ENCODE results near the gene TBC1D16. TPM values are rescaled to one million over a fixed set of nuclear protein-coding genes. Genes with fewer than 3 reads are reported as not detected.
A peak's percentile ranks its signal among the peaks of the same experiment; 100 is the strongest.

The TBC1D16 gene
- total RNA-seq, 3 donors from 2014 or later (not counting 1 experiment from before 2014, with no cell fraction given) = 0.49 to 1.00 (median 0.65) TPM

DNA sequence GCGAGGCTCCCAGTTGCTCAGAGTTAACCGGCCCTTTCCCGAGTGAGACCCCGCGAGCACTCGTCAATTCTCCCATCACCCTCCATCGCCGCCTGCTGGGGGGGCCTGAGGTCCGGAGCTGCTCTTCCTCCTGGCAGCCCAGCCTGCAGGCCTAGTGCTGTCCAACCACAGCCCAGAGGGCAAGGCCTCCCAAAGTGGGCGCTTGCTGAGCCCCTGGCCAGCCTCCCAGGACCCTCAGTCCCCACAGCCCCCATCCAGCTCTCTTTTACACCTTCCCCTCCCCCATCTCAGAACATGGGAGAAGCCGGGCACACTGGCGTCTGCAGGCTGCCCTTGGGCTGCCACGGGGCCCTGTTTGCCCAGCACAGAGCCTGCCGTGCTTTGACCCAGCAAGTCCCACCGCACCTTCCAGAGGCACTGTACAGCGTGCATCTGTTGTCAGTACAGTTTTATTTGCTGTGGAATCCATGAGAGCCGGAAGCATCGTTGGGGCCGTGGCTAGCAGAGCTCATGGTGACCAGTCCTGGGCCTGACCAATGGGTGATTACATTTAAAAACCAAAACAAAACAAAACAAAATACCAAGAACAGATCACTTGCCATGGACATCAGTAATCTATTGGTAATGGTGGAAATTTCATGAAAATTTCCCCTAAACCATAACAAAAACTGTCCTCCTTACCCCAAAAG, 100.3 kb downstream of the TBC1D16 start:
- Mint-ChIP-seq H3K27ac (no peak overlapping the region), H3K4me3 (peak overlapping the region; percentile 50)

DNA sequence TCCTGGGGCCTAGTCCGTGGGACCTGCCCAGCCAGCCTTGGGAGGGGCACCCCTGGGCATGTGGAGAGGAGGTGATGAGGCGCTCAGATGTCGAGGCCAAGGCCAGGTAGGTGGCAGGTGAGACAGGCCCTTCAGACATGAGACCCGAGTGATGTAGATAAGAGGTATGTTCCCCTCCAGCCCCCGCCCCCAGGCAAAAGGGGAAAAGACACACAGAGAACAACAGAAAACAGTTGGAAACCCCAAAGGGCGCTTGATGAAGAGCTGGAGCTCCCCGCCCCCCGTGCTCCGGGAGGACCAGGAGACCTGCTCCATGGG, 101.1 kb downstream of the TBC1D16 start:
- H3K36me3 ChIP-seq (ENCODE audit: control insufficient read depth, insufficient read depth, low read length) = no peaks in the 10 kb centered on the region
- no peak overlapping the region for H3K4me3 ChIP-seq (ENCODE audit: low read length)
- no peak overlapping the region for H3K27ac ChIP-seq (ENCODE audit: low read length)
- peaks cover 61% of the 10 kb centered on the region for H3K4me1 ChIP-seq (ENCODE audit: control insufficient read depth, insufficient read depth, low read length)
- TF ChIP-seq, protein P1, sequence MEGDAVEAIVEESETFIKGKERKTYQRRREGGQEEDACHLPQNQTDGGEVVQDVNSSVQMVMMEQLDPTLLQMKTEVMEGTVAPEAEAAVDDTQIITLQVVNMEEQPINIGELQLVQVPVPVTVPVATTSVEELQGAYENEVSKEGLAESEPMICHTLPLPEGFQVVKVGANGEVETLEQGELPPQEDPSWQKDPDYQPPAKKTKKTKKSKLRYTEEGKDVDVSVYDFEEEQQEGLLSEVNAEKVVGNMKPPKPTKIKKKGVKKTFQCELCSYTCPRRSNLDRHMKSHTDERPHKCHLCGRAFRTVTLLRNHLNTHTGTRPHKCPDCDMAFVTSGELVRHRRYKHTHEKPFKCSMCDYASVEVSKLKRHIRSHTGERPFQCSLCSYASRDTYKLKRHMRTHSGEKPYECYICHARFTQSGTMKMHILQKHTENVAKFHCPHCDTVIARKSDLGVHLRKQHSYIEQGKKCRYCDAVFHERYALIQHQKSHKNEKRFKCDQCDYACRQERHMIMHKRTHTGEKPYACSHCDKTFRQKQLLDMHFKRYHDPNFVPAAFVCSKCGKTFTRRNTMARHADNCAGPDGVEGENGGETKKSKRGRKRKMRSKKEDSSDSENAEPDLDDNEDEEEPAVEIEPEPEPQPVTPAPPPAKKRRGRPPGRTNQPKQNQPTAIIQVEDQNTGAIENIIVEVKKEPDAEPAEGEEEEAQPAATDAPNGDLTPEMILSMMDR (IDR thresholded peaks at IDR 0.05) = no peak
- H3K27me3 ChIP-seq (ENCODE audit: control insufficient read depth, insufficient read depth, low read length) = peaks cover 14% of the 10 kb centered on the region
- peaks cover 11 to 35% of the 10 kb centered on the region in 2 donors for H3K27me3 Mint-ChIP-seq (ENCODE audit: low read depth in 2 of 2)
- H3K4me3 Mint-ChIP-seq = no peak overlapping the region
- H3K4me1 Mint-ChIP-seq = peaks cover 7 to 36% of the 10 kb centered on the region in 2 donors
- no peaks in the 10 kb centered on the region for H3K36me3 Mint-ChIP-seq
- H3K9me3 Mint-ChIP-seq = no peaks in the 10 kb centered on the region
- H3K9me3 ChIP-seq (ENCODE audit: control insufficient read depth, insufficient read depth, low read length) = no peaks in the 10 kb centered on the region
- ATAC-seq (no peak), DNase-seq (no peak)
- intact Hi-C loops (cut with micrococcal nuclease) = no loop called here
- H3K27ac Mint-ChIP-seq = no peak overlapping the region
- WGBS (ENCODE audit: insufficient coverage) = 83% methylated on average over 9 of the region's 9 CpGs

More for the DNA sequence above, 100.3 kb downstream of the TBC1D16 start:
- Histone ChIP-seq H3K4me3 (ENCODE audit: low read length) (no peak overlapping the region), H3K9me3 (ENCODE audit: control insufficient read depth, insufficient read depth, low read length) (no peaks in the 10 kb centered on the region), H3K36me3 (ENCODE audit: control insufficient read depth, insufficient read depth, low read length) (no peaks in the 10 kb centered on the region), H3K4me1 (ENCODE audit: control insufficient read depth, insufficient read depth, low read length) (peaks cover 58% of the 10 kb centered on the region), H3K27ac (ENCODE audit: low read length) (no peak overlapping the region), H3K27me3 (ENCODE audit: control insufficient read depth, insufficient read depth, low read length) (peaks cover 12% of the 10 kb centered on the region)
- no peak for ATAC-seq
- TF ChIP-seq, protein P1 (IDR thresholded peaks at IDR 0.05) = no peak
- Mint-ChIP-seq H3K4me1 (peaks cover 7 to 36% of the 10 kb centered on the region in 2 donors), H3K9me3 (no peaks in the 10 kb centered on the region), H3K36me3 (no peaks in the 10 kb centered on the region), H3K27me3 (ENCODE audit: low read depth in 2 of 2) (peaks cover 11 to 35% of the 10 kb centered on the region in 2 donors)
- WGBS (ENCODE audit: insufficient coverage) = 89% methylated on average over 19 of the region's 19 CpGs
- intact Hi-C loops (cut with micrococcal nuclease) = no loop called here
- no peak for DNase-seq

DNA sequence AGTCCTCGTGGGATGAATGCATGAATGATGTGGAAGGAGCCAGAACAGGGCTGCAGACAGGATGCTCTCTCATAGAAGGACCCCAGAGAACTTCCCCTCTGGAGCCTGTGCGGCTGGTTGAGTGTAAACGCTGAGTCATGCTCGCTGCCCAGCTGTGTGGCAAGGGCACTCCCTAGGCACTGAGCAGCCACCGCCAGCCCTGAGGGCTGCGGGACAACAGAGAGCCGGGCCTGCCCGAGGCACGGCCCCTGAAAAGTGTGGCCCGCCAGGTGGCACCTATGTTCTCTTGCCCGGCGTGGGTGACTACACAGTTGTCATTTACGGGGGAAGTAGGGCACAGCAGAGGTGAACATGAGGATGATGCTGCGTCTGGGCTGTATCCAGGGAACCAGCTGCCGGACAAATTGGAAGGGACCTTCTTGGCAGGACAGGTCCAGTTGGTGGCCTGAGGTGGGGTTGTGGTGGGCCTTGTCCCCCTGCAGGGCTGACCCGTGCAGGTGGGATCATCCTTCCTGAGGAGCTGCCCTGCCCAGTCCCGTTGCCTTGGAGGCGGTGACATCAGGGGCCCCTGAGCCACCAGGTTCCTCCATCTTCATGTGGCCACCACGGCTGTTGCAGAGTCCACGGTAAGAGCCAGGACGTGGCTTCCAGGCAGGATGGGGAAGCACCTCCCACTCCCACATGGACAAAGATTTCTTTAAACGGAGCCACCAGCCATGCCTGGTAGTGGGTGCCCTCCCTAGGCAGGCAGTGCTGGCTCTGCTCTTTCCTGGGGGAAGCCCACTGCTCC, 101.6 kb downstream of the TBC1D16 start:
- Histone ChIP-seq H3K4me3 (ENCODE audit: low read length) (no peak overlapping the region), H3K36me3 (ENCODE audit: control insufficient read depth, insufficient read depth, low read length) (no peaks in the 10 kb centered on the region), H3K27me3 (ENCODE audit: control insufficient read depth, insufficient read depth, low read length) (peaks cover 17% of the 10 kb centered on the region), H3K27ac (ENCODE audit: low read length) (no peak overlapping the region), H3K4me1 (ENCODE audit: control insufficient read depth, insufficient read depth, low read length) (peaks cover 61% of the 10 kb centered on the region), H3K9me3 (ENCODE audit: control insufficient read depth, insufficient read depth, low read length) (no peaks in the 10 kb centered on the region)
- Mint-ChIP-seq H3K4me1 (peaks cover 7 to 36% of the 10 kb centered on the region in 2 donors), H3K9me3 (no peaks in the 10 kb centered on the region), H3K4me3 (peak overlapping the region; percentile 45), H3K27ac (no peak overlapping the region), H3K27me3 (ENCODE audit: low read depth in 2 of 2) (peaks cover 11 to 41% of the 10 kb centered on the region in 2 donors), H3K36me3 (no peaks in the 10 kb centered on the region)
- DNase-seq (peak in 1 of 2 donors; percentile 22), ATAC-seq (peak in 2 of 3 donors; percentile 48 to 70)
- 26% methylated on average over 22 of the region's 22 CpGs for WGBS (ENCODE audit: insufficient coverage)
- intact Hi-C loops (cut with micrococcal nuclease) = no loop called here
- TF ChIP-seq, protein P1 (IDR thresholded peaks at IDR 0.05) = no peak
